Measurements from ENCODE around the gene ZGRF1. TPM values are rescaled to one million over a fixed set of nuclear protein-coding genes. Genes with fewer than 3 reads are reported as not detected.

Gene ZGRF1
- total RNA-seq, 2 donors from 2014 or later, result 1.0 to 2.0 TPM

DNA sequence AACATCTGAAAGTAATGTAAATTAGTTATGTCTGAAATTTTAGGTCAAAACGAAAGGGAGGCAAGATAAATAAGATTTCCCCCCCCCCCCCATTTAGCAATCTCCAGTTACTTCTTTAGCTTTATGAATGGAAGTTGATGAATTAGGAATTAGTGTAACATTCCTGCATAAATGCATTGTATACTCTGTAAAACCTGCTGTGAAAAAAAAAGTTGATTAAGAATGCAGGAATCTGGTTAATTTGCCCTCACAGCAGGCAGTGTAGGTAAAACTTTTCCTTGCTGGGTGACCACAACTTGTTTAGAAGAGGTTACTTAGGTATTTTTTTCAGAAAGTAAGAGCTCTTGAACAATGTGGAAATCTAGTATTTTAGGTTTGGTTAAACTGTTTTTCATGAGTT is 15.5 kb upstream of the ZGRF1 start:
- H3K36me3 ChIP-seq, result peaks cover 76% of the 10 kb centered on the region
- no peak overlapping the region for H3K4me3 ChIP-seq
- no peak overlapping the region for H3K27ac ChIP-seq
- TF ChIP-seq, protein P1, sequence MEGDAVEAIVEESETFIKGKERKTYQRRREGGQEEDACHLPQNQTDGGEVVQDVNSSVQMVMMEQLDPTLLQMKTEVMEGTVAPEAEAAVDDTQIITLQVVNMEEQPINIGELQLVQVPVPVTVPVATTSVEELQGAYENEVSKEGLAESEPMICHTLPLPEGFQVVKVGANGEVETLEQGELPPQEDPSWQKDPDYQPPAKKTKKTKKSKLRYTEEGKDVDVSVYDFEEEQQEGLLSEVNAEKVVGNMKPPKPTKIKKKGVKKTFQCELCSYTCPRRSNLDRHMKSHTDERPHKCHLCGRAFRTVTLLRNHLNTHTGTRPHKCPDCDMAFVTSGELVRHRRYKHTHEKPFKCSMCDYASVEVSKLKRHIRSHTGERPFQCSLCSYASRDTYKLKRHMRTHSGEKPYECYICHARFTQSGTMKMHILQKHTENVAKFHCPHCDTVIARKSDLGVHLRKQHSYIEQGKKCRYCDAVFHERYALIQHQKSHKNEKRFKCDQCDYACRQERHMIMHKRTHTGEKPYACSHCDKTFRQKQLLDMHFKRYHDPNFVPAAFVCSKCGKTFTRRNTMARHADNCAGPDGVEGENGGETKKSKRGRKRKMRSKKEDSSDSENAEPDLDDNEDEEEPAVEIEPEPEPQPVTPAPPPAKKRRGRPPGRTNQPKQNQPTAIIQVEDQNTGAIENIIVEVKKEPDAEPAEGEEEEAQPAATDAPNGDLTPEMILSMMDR (IDR thresholded peaks at IDR 0.05), result no peak
- H3K9me3 ChIP-seq, result no peaks in the 10 kb centered on the region
- no peak for DNase-seq (ENCODE audit: low spot score)
- H3K4me1 ChIP-seq, result no peaks in the 10 kb centered on the region
- no peaks in the 10 kb centered on the region for H3K27me3 ChIP-seq

DNA sequence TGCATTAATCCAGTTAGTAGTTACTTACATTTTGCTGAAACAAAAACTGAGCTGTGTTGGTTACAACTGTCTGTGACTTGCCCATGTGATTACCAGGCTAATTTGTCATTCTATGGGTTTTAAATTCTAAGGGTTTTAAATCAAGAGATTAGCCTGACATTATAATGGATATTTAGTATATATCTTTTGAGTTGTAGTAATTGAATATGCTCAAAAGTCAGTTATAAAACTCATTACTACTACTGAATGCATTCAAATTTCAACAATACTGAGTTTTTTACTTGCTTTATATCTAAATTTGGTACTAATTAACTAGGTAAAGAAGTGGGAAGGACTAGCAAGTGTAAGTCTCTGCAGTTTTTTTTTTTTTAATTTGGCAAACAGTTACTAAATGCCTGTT is 14.9 kb upstream of the ZGRF1 start:
- no peaks in the 10 kb centered on the region for H3K27me3 ChIP-seq
- no peak for DNase-seq (ENCODE audit: low spot score)
- H3K36me3 ChIP-seq, result peaks cover 81% of the 10 kb centered on the region
- TF ChIP-seq, protein P1 (IDR thresholded peaks at IDR 0.05), result no peak
- H3K4me1 ChIP-seq, result no peaks in the 10 kb centered on the region
- no peak overlapping the region for H3K27ac ChIP-seq
- no peak overlapping the region for H3K4me3 ChIP-seq
- H3K9me3 ChIP-seq, result no peaks in the 10 kb centered on the region

DNA sequence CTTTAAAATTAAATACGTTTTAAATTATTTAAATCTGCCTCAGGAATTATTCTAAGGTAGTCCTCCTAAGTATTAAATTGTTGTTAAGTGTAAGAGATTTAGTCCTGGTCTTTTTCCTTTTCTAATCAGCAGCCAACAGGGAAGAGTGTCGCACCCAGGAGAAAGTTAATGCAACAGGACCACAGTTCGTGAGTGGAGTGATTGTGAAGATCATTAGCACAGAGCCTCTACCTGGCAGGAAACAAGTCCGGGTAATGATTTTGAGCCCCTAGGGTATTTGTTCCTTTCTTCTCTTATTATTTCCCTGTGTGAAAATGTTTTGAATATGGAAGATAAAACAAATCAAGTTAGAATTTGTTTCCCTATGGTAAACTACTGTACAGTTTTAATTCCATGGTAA is 13.6 kb upstream of the ZGRF1 start:
- DNase-seq (ENCODE audit: low spot score), result no peak
- H3K4me1 ChIP-seq, result no peaks in the 10 kb centered on the region
- TF ChIP-seq, protein P1 (IDR thresholded peaks at IDR 0.05), result no peak
- peaks cover 82% of the 10 kb centered on the region for H3K36me3 ChIP-seq
- H3K9me3 ChIP-seq, result no peaks in the 10 kb centered on the region
- no peak overlapping the region for H3K27ac ChIP-seq
- no peak overlapping the region for H3K4me3 ChIP-seq
- no peaks in the 10 kb centered on the region for H3K27me3 ChIP-seq

DNA sequence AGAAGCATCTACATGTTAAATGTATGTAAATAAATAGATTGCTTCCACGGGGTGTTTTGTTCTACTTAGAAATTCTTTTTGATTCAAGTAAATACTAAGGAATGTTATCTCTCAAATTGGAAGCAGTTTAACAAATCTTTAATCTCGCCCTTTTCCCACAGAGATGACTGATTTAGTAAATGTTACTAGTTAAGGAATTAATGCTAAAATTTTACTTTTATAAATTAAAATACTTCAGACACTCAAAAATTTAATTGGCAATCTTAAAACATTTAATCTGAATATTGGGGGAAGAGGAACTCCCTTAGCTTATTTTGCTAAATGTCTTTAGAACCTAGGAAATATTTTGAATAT is 12.3 kb upstream of the ZGRF1 start:
- Histone ChIP-seq H3K4me3 (no peak overlapping the region), H3K4me1 (no peaks in the 10 kb centered on the region), H3K36me3 (peaks cover 78% of the 10 kb centered on the region), H3K27ac (no peak overlapping the region), H3K27me3 (no peaks in the 10 kb centered on the region), H3K9me3 (no peaks in the 10 kb centered on the region)
- no peak for DNase-seq (ENCODE audit: low spot score)
- TF ChIP-seq, protein P1 (IDR thresholded peaks at IDR 0.05), result no peak

DNA sequence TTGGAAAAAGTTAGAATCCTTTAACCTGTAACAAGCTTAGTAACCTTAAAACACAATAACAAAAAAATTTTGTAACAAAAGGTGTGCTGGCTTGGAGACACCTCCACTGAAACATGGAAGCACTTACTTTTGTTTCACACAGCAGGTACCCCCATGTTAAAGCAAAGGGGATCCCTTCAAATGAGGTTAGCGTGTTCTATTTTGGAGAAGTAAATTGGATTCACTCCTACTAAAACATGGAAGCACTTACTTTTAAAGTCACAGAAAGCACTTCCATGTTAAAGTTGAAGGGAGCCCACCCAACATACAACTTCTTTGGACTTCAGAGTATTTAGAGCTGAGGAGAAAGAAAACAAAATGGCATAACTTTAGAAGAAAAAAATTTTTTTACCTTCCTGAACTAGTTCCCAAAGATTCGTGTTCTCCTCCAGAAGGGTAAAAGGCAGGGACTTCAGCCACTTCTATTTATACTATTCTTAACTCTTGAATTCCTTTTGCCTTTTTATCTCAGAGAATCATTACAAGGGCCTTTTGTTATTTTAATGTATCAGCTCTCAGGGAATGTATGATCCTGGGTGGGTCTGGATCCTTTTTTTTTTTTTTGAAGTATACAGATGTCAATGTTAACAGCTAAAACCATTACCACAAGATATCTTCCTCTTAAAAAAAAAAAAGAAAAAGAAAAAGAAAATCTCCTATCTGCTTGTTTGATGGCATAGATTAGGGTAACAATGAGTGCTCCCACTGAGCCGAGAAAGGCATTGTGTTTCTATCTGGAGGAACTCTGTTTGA is 11.8 kb upstream of the ZGRF1 start:
- Histone ChIP-seq H3K4me1 (no peaks in the 10 kb centered on the region), H3K36me3 (peaks cover 72% of the 10 kb centered on the region), H3K9me3 (no peaks in the 10 kb centered on the region), H3K27ac (no peak overlapping the region), H3K4me3 (no peak overlapping the region), H3K27me3 (no peaks in the 10 kb centered on the region)
- no peak for DNase-seq (ENCODE audit: low spot score)
- TF ChIP-seq, protein P1 (IDR thresholded peaks at IDR 0.05), result no peak

DNA sequence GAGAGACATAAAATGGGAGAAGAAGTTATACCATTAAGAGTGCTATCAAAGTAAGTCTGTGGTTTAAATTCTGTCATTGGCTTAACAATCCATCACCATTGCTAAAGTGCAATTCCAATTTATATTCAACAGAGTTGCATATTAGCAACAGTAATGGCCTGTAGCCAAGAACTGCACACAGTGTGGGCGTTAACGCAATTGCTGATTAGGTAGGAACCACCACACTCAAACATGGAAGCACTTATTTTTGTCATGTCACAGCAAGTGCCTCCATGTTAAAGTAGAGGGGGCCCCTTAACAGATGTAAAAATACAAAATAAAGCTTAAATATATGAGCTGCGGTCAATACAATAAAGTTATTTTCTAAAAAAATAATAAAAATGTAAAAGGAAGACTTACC is 11.1 kb upstream of the ZGRF1 start:
- H3K4me3 ChIP-seq, result no peak overlapping the region
- no peaks in the 10 kb centered on the region for H3K27me3 ChIP-seq
- TF ChIP-seq, protein P1 (IDR thresholded peaks at IDR 0.05), result no peak
- peaks cover 66% of the 10 kb centered on the region for H3K36me3 ChIP-seq
- DNase-seq (ENCODE audit: low spot score), result no peak
- no peaks in the 10 kb centered on the region for H3K9me3 ChIP-seq
- peaks cover 0 to 3% of the 10 kb centered on the region in 2 donors for H3K4me1 ChIP-seq
- no peak overlapping the region for H3K27ac ChIP-seq
